K562 (cell line): Measurements from ENCODE around the gene TMEM60. TPM values are rescaled to one million over a fixed set of nuclear protein-coding genes. Genes with fewer than 3 reads are reported as not detected.

Source experiments
- ATAC-seq: fragments of 200-7000 bp; cut with Tn5 transposase; 3 replicates; pipeline ENCODE4 v1.9.1; 2020; ENCODE audit warnings: moderate library complexity
- BruUV-seq: library from RNA; stranded (reverse); fragments of 400-500 nt; replicated peaks from 2 replicates; lab custom pipeline; 2021; lab: Mats Ljungman, UMichigan
- CTCF ChIA-PET: fragments of 300-600 bp; formaldehyde crosslinking; extraction: SDS; loops from one replicate; lab custom pipeline; 2021; ENCODE audit warnings: low intra/inter-chr PET ratio; lab: Yijun Ruan, JAX
- POLR2A ChIA-PET: fragments of 300-600, 350-650 bp; sonication (Branson Sonifier 250); formaldehyde crosslinking; extraction: SDS; loops from one replicate; lab custom pipeline; 2021; ENCODE audit warnings: antibody characterized with exemption, inconsistent platforms; lab: Yijun Ruan, JAX
- DNase-seq, 4 experiments: peaks; one replicate each; pipeline versions ENCODE4 v3.0.0 to v3.0.0-alpha.2; 2011 to 2018; ENCODE audit warnings: low spot score in 3 of 4, mixed read lengths in 3 of 4; ENCODE audit errors: extremely low read depth in 1 of 4
- FAIRE-seq: peaks from 2 replicates; lab custom pipeline; 2011; peaks lifted over from hg19 to GRCh38; lab: Jason Lieb, UNC
- H2AFZ ChIP-seq: 2 replicates; pipeline ENCODE4 v1.6.0; 2011; ENCODE audit warnings: low read depth, low read length, control low read depth, inconsistent platforms
- H3K27ac ChIP-seq: fragments of 200-600 bp; 3 replicates; pipeline ENCODE4 v1.8.0; 2011; ENCODE audit warnings: low read depth, mild to moderate bottlenecking, control low read depth, inconsistent platforms, low read length, moderate library complexity, mixed read lengths; ENCODE audit errors: extremely low read depth
- H3K27me3 ChIP-seq, 2 experiments: fragments of 300-600 bp in 1 of 2; 2 replicates in 1 of 2; 3 replicates in 1 of 2; pipeline versions ENCODE4 v1.6.0 to v1.8.0; 2011; ENCODE audit warnings: inconsistent platforms in 2 of 2, low read length in 2 of 2, mild to moderate bottlenecking in 1 of 2, mixed read lengths in 1 of 2, moderate library complexity in 1 of 2; ENCODE audit not compliant: control insufficient read depth in 2 of 2, insufficient read depth in 2 of 2
- H3K36me3 ChIP-seq: fragments of 300-600 bp; 3 replicates; pipeline ENCODE4 v1.8.0; 2011; ENCODE audit warnings: mild to moderate bottlenecking, low read length, inconsistent platforms; ENCODE audit not compliant: control insufficient read depth, insufficient read depth
- H3K4me1 ChIP-seq, 2 experiments: fragments of 200-600 bp in 1 of 2; replicated peaks in 1 of 2; 2 replicates in 1 of 2; 3 replicates in 1 of 2; pipeline versions ENCODE4 v1.5.1 to v1.8.0; 2011; ENCODE audit warnings: inconsistent platforms in 2 of 2, low read length in 2 of 2, mild to moderate bottlenecking in 1 of 2, mixed read lengths in 1 of 2, moderate library complexity in 1 of 2; ENCODE audit not compliant: control insufficient read depth in 2 of 2, insufficient read depth in 2 of 2
- H3K4me2 ChIP-seq: 2 replicates; pipeline ENCODE4 v1.6.1; 2011; ENCODE audit warnings: low read length, control low read depth, inconsistent platforms, mixed read lengths; ENCODE audit not compliant: insufficient read depth
- H3K4me3 ChIP-seq: fragments of 200-600 bp; sonication (generic), shearing (Covaris generic); 2 replicates; pipeline ENCODE4 v1.5.1; 2016; ENCODE audit warnings: control low read depth, inconsistent platforms
- H3K79me2 ChIP-seq: fragments of 200-600 bp; 3 replicates; pipeline ENCODE4 v1.8.0; 2011; ENCODE audit warnings: low read length, inconsistent platforms; ENCODE audit not compliant: control insufficient read depth, insufficient read depth
- H3K9ac ChIP-seq, 2 experiments: 2 replicates each; pipeline versions ENCODE4 v1.6.0 to v1.6.1; 2011; ENCODE audit warnings: low read depth in 2 of 2, low read length in 2 of 2, control low read depth in 1 of 2, inconsistent platforms in 1 of 2, mild to moderate bottlenecking in 1 of 2, mixed read lengths in 1 of 2; ENCODE audit not compliant: insufficient read depth in 1 of 2
- H3K9me1 ChIP-seq: one replicate; pipeline ENCODE4 v1.6.0; 2011; ENCODE audit warnings: inconsistent platforms, mild to moderate bottlenecking, low read length, moderate library complexity; ENCODE audit not compliant: control insufficient read depth, insufficient read depth
- H3K9me3 ChIP-seq: replicated peaks from 2 replicates; pipeline ENCODE4 v1.5.1; 2011; ENCODE audit warnings: low read depth, low read length, inconsistent platforms; ENCODE audit not compliant: control insufficient read depth, insufficient read depth
- H4K20me1 ChIP-seq: replicated peaks from 2 replicates; pipeline ENCODE4 v1.6.1; 2011; ENCODE audit warnings: low read length, inconsistent platforms, mixed read lengths; ENCODE audit not compliant: control insufficient read depth, insufficient read depth
- FOXJ2 ChIP-seq: fragments of 200-800 bp; sonication (Bioruptor generic); IDR thresholded peaks from 2 replicates; pipeline ENCODE4 v1.6.1; 2016; ENCODE audit warnings: missing genetic modification characterization, missing compliant biosample characterization
- HDAC3 ChIP-seq: fragments of 450-650 bp; IDR thresholded peaks from 2 replicates; pipeline ENCODE4 v1.6.1; 2018; ENCODE audit warnings: borderline replicate concordance, mild to moderate bottlenecking, moderate library complexity; ENCODE audit not compliant: partially characterized antibody
- KAT7 ChIP-seq: sonication (generic); formaldehyde crosslinking; IDR thresholded peaks from 2 replicates; pipeline ENCODE4 v1.8.0; 2022; ENCODE audit warnings: missing genetic modification reagents, mild to moderate bottlenecking, borderline replicate concordance
- NFIC ChIP-seq: fragments of 450-650 bp; IDR thresholded peaks from 2 replicates; pipeline ENCODE4 v1.6.1; 2017; ENCODE audit warnings: mild to moderate bottlenecking, inconsistent platforms
- RAD21 ChIP-seq, 2 experiments: fragments of 250-450 bp in 1 of 2; fragments of 450-650 bp in 1 of 2; sonication (Bioruptor Pico) in 1 of 2; formaldehyde crosslinking in 1 of 2; IDR thresholded peaks in 1 of 2; conservative IDR thresholded peaks in 1 of 2; 2 replicates each; pipeline versions ENCODE4 v1.4.0 to v1.8.0; 2020 to 2022; ENCODE audit warnings: mild to moderate bottlenecking in 2 of 2, moderate library complexity in 1 of 2
- SMC3 ChIP-seq: conservative IDR thresholded peaks from 2 replicates; pipeline ENCODE4 v1.6.1; 2011; ENCODE audit warnings: low read depth, low read length, improper control_type of control experiment; ENCODE audit not compliant: insufficient read depth
- ZC3H8 ChIP-seq: fragments of 450-650 bp; IDR thresholded peaks from 2 replicates; pipeline ENCODE4 v1.6.1; 2017
- ZNF143 ChIP-seq: sonication (generic); formaldehyde crosslinking; IDR thresholded peaks from 2 replicates; pipeline ENCODE4 v1.9.0; 2022; ENCODE audit warnings: mild to moderate bottlenecking, missing genetic modification reagents
- ZNF274 ChIP-seq: IDR thresholded peaks from 2 replicates; pipeline ENCODE4 v1.6.1; 2011; ENCODE audit warnings: low read depth, mild to moderate bottlenecking, low read length, moderate library complexity, borderline replicate concordance
- WGBS: fragments of 100-300 bp; shearing (Covaris generic); methylation state at CpG from one replicate; pipeline ENCODE4 v1.1.6; 2016; ENCODE audit warnings: low coverage, mixed read lengths; ENCODE audit not compliant: insufficient coverage; ENCODE audit errors: missing lambda C conversion rate; 5-methylcytosine and 5-hydroxymethylcytosine counted together
- in situ Hi-C: fragments of 300-500 bp; cut with MboI; formaldehyde crosslinking; loops from 4 replicates; pipeline ENCODE4 v1.15.0; 2018; ENCODE audit warnings: inconsistent platforms, mixed read lengths
- intact Hi-C: fragments of 100-400 bp; cut with micrococcal nuclease; formaldehyde crosslinking; loops from 2 replicates; pipeline ENCODE4 v1.14.2; 2022
- polyA plus RNA-seq, 8 experiments: library from polyadenylated mRNA; depleted of rRNA in 4 of 8; stranded (reverse) in 5 of 8; unstranded in 3 of 8; fragments of >200 nt; fragmentation: Nextera tagmentation in 2 of 8; fragmentation: Illumina TruSeq in 1 of 8; extraction: Ambion mirVana in 2 of 8; extraction: Trizol in 1 of 8; gene quantifications; 2 replicates each; pipeline versions ENCODE4 v1.2.1 to v1.2.3, GENCODE V29; 2011 to 2014; ENCODE audit warnings: inconsistent platforms in 1 of 8, missing spikeins in 1 of 8
- total RNA-seq, 7 experiments: library from RNA; depleted of rRNA in 6 of 7; stranded (reverse); fragments of >200 nt in 6 of 7; fragmentation: Illumina TruSeq in 2 of 7; extraction: Trizol in 2 of 7; gene quantifications; 2 replicates each; pipeline versions ENCODE4 v1.2.1 to v1.2.3, GENCODE V29; 2011 to 2021; ENCODE audit warnings: low replicate concordance in 1 of 7
- TF ChIP-seq, protein P1 (sequence below), 2 experiments: fragments of 450-650 bp; formaldehyde crosslinking in 1 of 2; IDR thresholded peaks; 2 replicates each; pipeline versions ENCODE4 v1.4.0 to v1.6.1; 2014 to 2020; ENCODE audit warnings: mild to moderate bottlenecking in 2 of 2, borderline replicate concordance in 1 of 2, low read depth in 1 of 2
- TF ChIP-seq, protein P2 (sequence below), 2 experiments: fragments of 450-650 bp in 1 of 2; sonication (generic) in 1 of 2; formaldehyde crosslinking in 1 of 2; IDR thresholded peaks in 1 of 2; conservative IDR thresholded peaks in 1 of 2; 2 replicates each; pipeline versions ENCODE4 v1.6.1 to v1.8.1; 2016 to 2023; ENCODE audit warnings: mild to moderate bottlenecking in 2 of 2, moderate library complexity in 2 of 2, inconsistent platforms in 1 of 2, missing genetic modification reagents in 1 of 2

TMEM60 gene
- total and polyA plus RNA-seq, 9 of the 15 experiments (the other 6 are each of a cell fraction or from before 2014, with no cell fraction given): 12.5 to 140 (median 38.4) TPM

DNA sequence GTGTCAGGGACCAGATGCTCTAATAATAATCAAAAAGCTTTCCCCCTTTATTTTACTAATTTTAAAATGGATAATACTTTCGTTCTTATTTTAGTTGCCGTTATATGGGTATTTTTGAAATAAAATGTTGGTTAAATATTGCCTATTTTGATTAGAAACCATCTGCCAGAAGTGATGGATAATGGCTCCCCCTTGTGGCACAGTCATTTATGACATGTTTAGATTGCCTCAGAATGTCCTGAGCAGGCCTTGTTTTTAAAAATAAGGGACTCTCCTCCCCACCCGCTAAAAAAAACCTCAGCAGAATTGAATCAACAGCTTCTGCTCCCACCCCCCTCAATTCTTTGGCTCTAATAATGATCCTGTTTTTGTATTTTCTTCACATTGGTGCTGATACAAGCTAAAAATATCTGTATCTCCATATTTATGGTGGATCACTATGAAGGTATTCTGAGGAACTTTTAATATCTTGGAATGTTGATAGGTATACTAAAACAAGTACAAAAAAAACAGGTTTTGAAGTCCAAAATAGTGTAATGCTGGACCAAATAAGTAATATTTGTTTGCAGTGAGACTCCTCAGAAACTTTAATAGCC, 38.8 kb downstream of the TMEM60 start:
- BruUV-seq: no TSS peak
- no peak overlapping the region for H3K4me2 ChIP-seq
- H3K36me3 ChIP-seq: peaks cover 9% of the 10 kb centered on the region; the same call in 2 of the 3 replicates
- peak overlapping the region in 1 of 2 experiments; percentile 9; a peak in 1 of 4 replicates for H3K9ac ChIP-seq
- peaks cover 0 to 3% of the 10 kb centered on the region in 2 experiments; a peak in 1 of 5 replicates for H3K4me1 ChIP-seq
- POLR2A ChIA-PET: interaction anchor here (0.7 to 0.9 kb wide), 2 partner anchors 39 to 103 kb away, joined by 3 to 4 read pairs; partner anchors contain the start of genes PHTF2 and TMEM60
- in situ Hi-C loops (no loop called here), intact Hi-C loops (loop anchor here (1.0 to 10.0 kb wide), 6 partner anchors 9 to 325 kb away; partner anchors contain the start of gene RSBN1L)
- ATAC-seq (peak; percentile 90), DNase-seq (peak; percentile 46 to 87 (median 62)), FAIRE-seq (peak; percentile 88)
- no peak overlapping the region for H3K4me3 ChIP-seq
- H3K9me1 ChIP-seq: no peaks in the 10 kb centered on the region
- 0% methylated on average over 3 of the region's 3 CpGs for WGBS
- no peaks in the 10 kb centered on the region for H3K27me3 ChIP-seq
- H3K27ac ChIP-seq: no peak overlapping the region
- no peaks in the 10 kb centered on the region for H3K9me3 ChIP-seq
- no peaks in the 10 kb centered on the region; the same call in 1 of the 2 replicates for H4K20me1 ChIP-seq
- H2AFZ ChIP-seq: no peak overlapping the region
- CTCF ChIA-PET: interaction anchor here (0.6 to 2.5 kb wide), 9 partner anchors 45 to 479 kb away, joined by 3 to 32 read pairs (median 4); partner anchors contain the start of gene RSBN1L
- H3K79me2 ChIP-seq: peaks cover 71% of the 10 kb centered on the region
- TF ChIP-seq HDAC3 (no peak), ZNF274 (no peak), RAD21 (CRISPR knock-in tag; conservative IDR thresholded peaks at IDR 0.05 in 1 of 2, IDR thresholded peaks at IDR 0.05 in 1 of 2) (peak; percentile 91 to 93), FOXJ2 (tag) (no peak), ZNF143 (CRISPR knock-in tag) (no peak), KAT7 (CRISPR knock-in tag) (no peak), SMC3 (peak; percentile 91), ZC3H8 (no peak), NFIC (no peak)
- TF ChIP-seq, protein P1, sequence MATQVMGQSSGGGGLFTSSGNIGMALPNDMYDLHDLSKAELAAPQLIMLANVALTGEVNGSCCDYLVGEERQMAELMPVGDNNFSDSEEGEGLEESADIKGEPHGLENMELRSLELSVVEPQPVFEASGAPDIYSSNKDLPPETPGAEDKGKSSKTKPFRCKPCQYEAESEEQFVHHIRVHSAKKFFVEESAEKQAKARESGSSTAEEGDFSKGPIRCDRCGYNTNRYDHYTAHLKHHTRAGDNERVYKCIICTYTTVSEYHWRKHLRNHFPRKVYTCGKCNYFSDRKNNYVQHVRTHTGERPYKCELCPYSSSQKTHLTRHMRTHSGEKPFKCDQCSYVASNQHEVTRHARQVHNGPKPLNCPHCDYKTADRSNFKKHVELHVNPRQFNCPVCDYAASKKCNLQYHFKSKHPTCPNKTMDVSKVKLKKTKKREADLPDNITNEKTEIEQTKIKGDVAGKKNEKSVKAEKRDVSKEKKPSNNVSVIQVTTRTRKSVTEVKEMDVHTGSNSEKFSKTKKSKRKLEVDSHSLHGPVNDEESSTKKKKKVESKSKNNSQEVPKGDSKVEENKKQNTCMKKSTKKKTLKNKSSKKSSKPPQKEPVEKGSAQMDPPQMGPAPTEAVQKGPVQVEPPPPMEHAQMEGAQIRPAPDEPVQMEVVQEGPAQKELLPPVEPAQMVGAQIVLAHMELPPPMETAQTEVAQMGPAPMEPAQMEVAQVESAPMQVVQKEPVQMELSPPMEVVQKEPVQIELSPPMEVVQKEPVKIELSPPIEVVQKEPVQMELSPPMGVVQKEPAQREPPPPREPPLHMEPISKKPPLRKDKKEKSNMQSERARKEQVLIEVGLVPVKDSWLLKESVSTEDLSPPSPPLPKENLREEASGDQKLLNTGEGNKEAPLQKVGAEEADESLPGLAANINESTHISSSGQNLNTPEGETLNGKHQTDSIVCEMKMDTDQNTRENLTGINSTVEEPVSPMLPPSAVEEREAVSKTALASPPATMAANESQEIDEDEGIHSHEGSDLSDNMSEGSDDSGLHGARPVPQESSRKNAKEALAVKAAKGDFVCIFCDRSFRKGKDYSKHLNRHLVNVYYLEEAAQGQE (IDR thresholded peaks at IDR 0.05; ENCODE audit: borderline replicate concordance): peak; percentile 84
- TF ChIP-seq, protein P1 (CRISPR knock-in tag; IDR thresholded peaks at IDR 0.05; ENCODE audit: low read depth): no peak
- TF ChIP-seq, protein P2, sequence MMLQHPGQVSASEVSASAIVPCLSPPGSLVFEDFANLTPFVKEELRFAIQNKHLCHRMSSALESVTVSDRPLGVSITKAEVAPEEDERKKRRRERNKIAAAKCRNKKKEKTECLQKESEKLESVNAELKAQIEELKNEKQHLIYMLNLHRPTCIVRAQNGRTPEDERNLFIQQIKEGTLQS (IDR thresholded peaks at IDR 0.05): no peak
- TF ChIP-seq, protein P2 (CRISPR knock-in tag; conservative IDR thresholded peaks at IDR 0.05): no peak
